Measurements from ENCODE around the gene DEAF1.

DEAF1 gene

DNA sequence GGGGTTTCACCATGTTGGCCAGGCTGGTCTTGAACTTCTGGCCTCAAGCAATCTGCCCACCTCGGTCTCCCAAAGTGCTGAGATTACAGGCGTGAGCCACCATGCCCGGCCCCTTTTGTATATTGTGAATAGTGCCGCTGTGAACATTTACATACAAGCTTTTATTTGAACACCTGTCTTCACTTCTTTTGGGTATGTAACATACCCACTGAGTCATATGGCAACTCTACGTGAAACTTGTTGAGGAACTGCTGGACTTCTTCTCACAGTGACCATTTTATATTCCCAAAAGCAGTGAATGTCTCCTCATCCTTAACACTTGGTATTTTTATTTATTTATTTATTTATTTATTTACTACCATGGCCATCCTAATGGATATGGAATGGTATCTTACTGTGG, 64.2 kb downstream of the DEAF1 start:
- DNase-seq (ENCODE audit: low read depth, low spot score) = no peak
- H3K4me3 ChIP-seq (ENCODE audit: low read length) = no peak overlapping the region
- H3K27me3 ChIP-seq (ENCODE audit: control insufficient read depth, insufficient read depth, low read length) = peaks cover 9% of the 10 kb centered on the region
- H3K9me3 ChIP-seq (ENCODE audit: control insufficient read depth, insufficient read depth, low read length) = no peaks in the 10 kb centered on the region
- H3K36me3 ChIP-seq (ENCODE audit: control insufficient read depth, insufficient read depth, low read length) = no peaks in the 10 kb centered on the region
- no CpG with 5 or more reads among the region's 5 CpGs for WGBS (ENCODE audit: insufficient coverage, insufficient read length)
- no peak overlapping the region for H3K27ac ChIP-seq (ENCODE audit: low read length)
- no peaks in the 10 kb centered on the region; the same call in 1 of the 2 replicates for H3K4me1 ChIP-seq (ENCODE audit: control insufficient read depth, insufficient read depth, low read length)

DNA sequence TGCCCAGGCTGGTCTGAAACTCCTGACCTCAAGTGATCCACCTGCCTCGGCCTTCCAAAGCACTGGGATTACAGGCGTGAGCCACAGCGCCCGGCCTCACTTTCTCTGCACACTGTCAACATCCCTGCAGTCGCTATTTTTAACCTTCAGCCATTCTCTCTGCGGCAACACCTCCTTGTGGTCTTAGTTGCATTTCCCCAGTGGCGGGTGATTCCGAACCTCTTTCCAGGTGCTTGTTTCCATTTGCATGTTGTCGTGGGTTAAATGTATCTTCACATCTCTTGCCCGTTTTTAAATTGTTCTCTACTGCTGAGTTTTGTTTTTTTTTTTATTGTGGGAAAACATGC, 65.8 kb downstream of the DEAF1 start:
- no peak for DNase-seq (ENCODE audit: low read depth, low spot score)
- peaks cover 4% of the 10 kb centered on the region for H3K27me3 ChIP-seq (ENCODE audit: control insufficient read depth, insufficient read depth, low read length)
- no CpG with 5 or more reads among the region's 10 CpGs for WGBS (ENCODE audit: insufficient coverage, insufficient read length)
- H3K4me1 ChIP-seq (ENCODE audit: control insufficient read depth, insufficient read depth, low read length) = no peaks in the 10 kb centered on the region
- no peak overlapping the region for H3K4me3 ChIP-seq (ENCODE audit: low read length)
- H3K27ac ChIP-seq (ENCODE audit: low read length) = no peak overlapping the region
- H3K9me3 ChIP-seq (ENCODE audit: control insufficient read depth, insufficient read depth, low read length) = no peaks in the 10 kb centered on the region
- no peaks in the 10 kb centered on the region for H3K36me3 ChIP-seq (ENCODE audit: control insufficient read depth, insufficient read depth, low read length)

DNA sequence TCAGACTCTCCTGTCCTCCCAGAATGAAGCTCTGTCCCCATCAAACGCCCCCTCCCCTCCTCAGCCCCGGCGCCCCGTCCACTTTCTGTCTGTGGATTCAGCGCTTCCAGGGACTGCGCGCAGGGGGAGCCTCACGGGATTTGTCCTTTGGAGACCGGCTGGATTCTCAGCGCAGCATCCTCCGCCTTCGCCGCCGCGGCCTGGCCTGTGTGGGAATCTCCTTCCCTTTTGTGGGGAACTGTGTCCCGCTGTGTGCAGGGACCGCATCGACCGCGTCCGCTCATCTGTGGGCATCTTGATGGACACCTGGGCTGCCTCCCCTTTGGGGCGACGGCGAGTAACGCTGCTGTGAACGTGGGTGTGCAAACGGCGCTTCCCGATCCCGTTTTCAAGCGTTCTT, 67.0 kb downstream of the DEAF1 start:
- Histone ChIP-seq H3K9me3 (ENCODE audit: control insufficient read depth, insufficient read depth, low read length) (no peaks in the 10 kb centered on the region), H3K27me3 (ENCODE audit: control insufficient read depth, insufficient read depth, low read length) (peaks cover 4% of the 10 kb centered on the region), H3K4me3 (ENCODE audit: low read length) (no peak overlapping the region), H3K4me1 (ENCODE audit: control insufficient read depth, insufficient read depth, low read length) (no peaks in the 10 kb centered on the region), H3K36me3 (ENCODE audit: control insufficient read depth, insufficient read depth, low read length) (no peaks in the 10 kb centered on the region), H3K27ac (ENCODE audit: low read length) (no peak overlapping the region)
- no peak for DNase-seq (ENCODE audit: low read depth, low spot score)
- no CpG with 5 or more reads among the region's 31 CpGs for WGBS (ENCODE audit: insufficient coverage, insufficient read length)

DNA sequence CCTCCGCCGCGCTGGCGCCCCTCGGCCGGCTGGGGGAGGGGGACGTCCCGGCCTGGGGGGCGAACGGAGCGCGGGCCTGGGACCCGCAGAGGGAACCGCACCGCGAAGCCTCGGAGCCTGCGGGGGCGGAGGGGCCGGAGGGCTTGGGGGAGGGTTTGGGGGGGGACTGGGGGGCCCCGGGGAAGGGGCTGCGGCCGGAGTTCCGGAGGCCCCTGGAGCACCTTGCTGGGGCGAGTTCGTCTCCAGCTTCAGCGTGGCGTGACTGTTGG, 67.8 kb downstream of the DEAF1 start:
- H3K36me3 ChIP-seq (ENCODE audit: control insufficient read depth, insufficient read depth, low read length) = no peaks in the 10 kb centered on the region
- H3K4me1 ChIP-seq (ENCODE audit: control insufficient read depth, insufficient read depth, low read length) = no peaks in the 10 kb centered on the region
- peaks cover 4% of the 10 kb centered on the region for H3K27me3 ChIP-seq (ENCODE audit: control insufficient read depth, insufficient read depth, low read length)
- no CpG with 5 or more reads among the region's 28 CpGs for WGBS (ENCODE audit: insufficient coverage, insufficient read length)
- DNase-seq (ENCODE audit: low read depth, low spot score) = no peak
- H3K27ac ChIP-seq (ENCODE audit: low read length) = no peak overlapping the region
- H3K4me3 ChIP-seq (ENCODE audit: low read length) = peak overlapping the region; percentile 37; the same call in 1 of the 2 replicates
- H3K9me3 ChIP-seq (ENCODE audit: control insufficient read depth, insufficient read depth, low read length) = no peaks in the 10 kb centered on the region

DNA sequence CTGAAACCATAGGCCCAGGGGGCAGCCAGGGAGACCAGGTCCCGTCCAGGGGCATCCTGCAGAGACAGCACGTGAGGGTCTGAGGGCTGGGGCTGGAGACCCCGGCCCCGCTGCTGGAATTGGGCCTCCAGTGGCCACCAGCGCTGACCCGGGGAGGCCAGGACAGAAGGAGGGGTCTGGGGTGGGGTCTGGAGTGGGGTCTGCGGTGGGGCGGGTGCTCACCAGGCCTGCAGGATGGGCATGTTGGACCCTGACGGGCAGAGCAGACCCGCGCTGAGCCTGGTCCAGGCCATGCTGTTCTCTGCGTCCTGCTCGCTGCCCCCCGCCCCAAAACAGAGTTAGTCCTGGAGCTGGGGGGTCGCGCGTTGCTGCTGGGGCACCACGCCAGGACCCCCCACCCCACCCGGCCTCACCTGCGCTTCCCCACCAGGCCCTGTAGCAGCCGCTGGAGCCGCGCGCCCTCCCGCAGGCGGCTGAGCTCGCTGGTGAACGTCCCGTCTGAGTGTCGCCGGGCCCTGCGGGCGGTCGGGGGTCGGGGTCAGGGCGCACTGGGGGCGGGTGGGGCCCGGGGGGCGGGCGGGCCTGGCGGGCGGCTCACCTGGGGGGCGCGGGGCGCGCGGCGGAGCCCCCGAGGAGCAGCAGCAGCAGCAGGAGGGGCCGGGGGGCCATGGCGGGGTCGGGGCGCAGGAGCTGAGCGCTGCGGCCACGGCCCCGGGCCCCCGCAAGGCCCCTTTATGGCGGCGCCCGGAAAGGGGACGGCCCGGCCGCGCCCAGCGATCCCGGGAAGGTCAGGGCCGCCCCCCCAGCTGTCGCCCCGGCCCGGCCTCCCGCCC, 68.3 kb downstream of the DEAF1 start, which contains the start of gene SCT:
Gene SCT, minus strand, starts transcription at position 707 of the 833 bp plus-strand sequence. Its CDS starts 38 bp downstream, at position 669.
- DNase-seq (ENCODE audit: low read depth, low spot score) = no peak
- H3K27ac ChIP-seq (ENCODE audit: low read length) = no peak within 1 kb of the TSS
- no CpG with 5 or more reads among the region's 72 CpGs for WGBS (ENCODE audit: insufficient coverage, insufficient read length)
- no peaks in the 10 kb centered on the region for H3K9me3 ChIP-seq (ENCODE audit: control insufficient read depth, insufficient read depth, low read length)
- H3K36me3 ChIP-seq (ENCODE audit: control insufficient read depth, insufficient read depth, low read length) = no peaks in the 10 kb centered on the region
- peak within 1 kb of the TSS; percentile 37; the same call in 1 of the 2 replicates for H3K4me3 ChIP-seq (ENCODE audit: low read length)
- H3K4me1 ChIP-seq (ENCODE audit: control insufficient read depth, insufficient read depth, low read length) = no peaks in the 10 kb centered on the region
- peaks cover 4% of the 10 kb centered on the region for H3K27me3 ChIP-seq (ENCODE audit: control insufficient read depth, insufficient read depth, low read length)

DNA sequence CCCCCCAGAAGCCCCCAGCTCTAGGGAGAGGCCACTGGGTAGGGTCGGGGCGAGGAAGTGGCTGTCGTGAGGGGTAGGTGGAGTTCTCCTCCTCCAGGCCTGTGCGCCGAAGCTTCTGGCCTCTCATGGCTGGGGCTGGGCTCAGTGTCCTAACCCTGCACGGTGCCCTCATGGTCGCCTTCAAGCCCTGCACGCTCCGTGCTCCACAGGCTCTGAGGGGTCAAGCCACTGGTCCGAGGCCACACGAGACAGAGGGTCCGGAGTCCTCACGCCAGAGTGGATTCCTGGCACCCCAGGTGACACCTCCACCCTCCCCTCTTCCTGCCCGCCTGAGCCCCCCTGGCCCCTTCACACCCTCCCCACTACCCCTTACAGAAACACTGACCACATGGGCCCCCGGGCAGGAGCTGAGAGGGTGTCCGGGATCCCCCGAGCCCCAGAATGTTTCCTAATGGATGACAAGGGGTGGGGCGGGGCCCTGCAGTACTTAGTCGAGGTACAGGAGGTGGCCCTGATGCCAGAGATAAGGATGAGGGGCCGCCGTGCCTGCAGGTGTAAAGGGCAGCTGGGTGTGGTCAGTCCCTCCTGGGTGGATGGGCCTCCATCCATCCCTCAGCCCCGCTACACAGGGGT, 69.3 kb downstream of the DEAF1 start:
- no peak for DNase-seq (ENCODE audit: low read depth, low spot score)
- no CpG with 5 or more reads among the region's 22 CpGs for WGBS (ENCODE audit: insufficient coverage, insufficient read length)
- no peaks in the 10 kb centered on the region for H3K9me3 ChIP-seq (ENCODE audit: control insufficient read depth, insufficient read depth, low read length)
- no peak overlapping the region for H3K27ac ChIP-seq (ENCODE audit: low read length)
- no peaks in the 10 kb centered on the region for H3K4me1 ChIP-seq (ENCODE audit: control insufficient read depth, insufficient read depth, low read length)
- H3K27me3 ChIP-seq (ENCODE audit: control insufficient read depth, insufficient read depth, low read length) = peaks cover 4% of the 10 kb centered on the region
- no peak overlapping the region for H3K4me3 ChIP-seq (ENCODE audit: low read length)
- no peaks in the 10 kb centered on the region for H3K36me3 ChIP-seq (ENCODE audit: control insufficient read depth, insufficient read depth, low read length)

DNA sequence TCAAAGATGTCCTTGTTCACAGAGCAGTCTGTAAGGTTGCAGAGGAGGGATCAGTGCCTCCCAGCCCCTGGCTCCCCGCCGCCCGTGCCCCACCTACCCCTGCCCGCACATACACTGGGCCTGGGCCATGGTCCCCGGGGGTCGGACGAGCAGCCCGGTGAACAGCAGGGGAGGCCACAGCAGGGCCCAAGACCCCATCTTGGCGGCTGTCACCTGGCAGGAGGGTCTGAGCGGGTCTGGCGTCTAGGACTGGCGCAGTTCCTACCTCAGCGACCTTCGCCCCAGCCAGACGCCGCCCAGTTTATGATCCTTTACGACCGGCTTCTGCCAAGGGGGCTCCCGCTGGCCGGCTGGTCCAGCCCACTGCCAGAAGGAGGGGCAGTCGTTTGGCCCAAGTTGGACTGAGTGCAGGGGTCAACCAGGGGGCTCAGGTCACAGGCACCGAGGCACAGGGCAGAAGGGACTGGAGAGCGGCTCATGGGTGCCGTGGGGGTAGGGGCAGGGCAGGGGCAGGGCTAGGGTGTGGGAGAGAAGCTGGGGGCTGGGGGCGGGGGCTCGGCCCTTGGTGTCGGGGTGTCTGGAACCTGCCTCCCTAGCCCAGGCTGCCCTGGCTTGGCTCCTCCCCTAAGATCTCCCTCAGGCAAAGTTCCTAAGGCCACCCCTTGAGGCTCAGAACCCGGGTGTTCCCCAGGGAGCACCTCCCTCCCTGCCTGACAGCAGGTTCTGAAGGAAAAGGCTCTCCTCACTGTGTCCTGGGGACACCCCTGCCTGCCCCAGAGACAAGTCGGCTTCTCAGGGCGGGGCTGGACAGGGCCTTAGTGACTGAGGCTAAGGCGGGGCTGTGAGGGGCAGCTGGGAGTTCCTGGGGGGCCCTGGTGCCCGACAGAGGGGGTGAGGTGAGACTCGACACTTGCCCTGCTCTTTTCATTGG, 70.1 kb downstream of the DEAF1 start, which contains the start of gene CDHR5:
Gene CDHR5, minus strand, starts transcription at position 251 of the 931 bp plus-strand sequence. Its CDS starts 53 bp downstream, at position 198.
- no peak for DNase-seq (ENCODE audit: low read depth, low spot score)
- peaks cover 4% of the 10 kb centered on the region for H3K27me3 ChIP-seq (ENCODE audit: control insufficient read depth, insufficient read depth, low read length)
- no peaks in the 10 kb centered on the region for H3K4me1 ChIP-seq (ENCODE audit: control insufficient read depth, insufficient read depth, low read length)
- H3K9me3 ChIP-seq (ENCODE audit: control insufficient read depth, insufficient read depth, low read length) = no peaks in the 10 kb centered on the region
- no peaks in the 10 kb centered on the region for H3K36me3 ChIP-seq (ENCODE audit: control insufficient read depth, insufficient read depth, low read length)
- no peak within 1 kb of the TSS for H3K27ac ChIP-seq (ENCODE audit: low read length)
- H3K4me3 ChIP-seq (ENCODE audit: low read length) = no peak within 1 kb of the TSS
- no CpG with 5 or more reads among the region's 33 CpGs for WGBS (ENCODE audit: insufficient coverage, insufficient read length)

DNA sequence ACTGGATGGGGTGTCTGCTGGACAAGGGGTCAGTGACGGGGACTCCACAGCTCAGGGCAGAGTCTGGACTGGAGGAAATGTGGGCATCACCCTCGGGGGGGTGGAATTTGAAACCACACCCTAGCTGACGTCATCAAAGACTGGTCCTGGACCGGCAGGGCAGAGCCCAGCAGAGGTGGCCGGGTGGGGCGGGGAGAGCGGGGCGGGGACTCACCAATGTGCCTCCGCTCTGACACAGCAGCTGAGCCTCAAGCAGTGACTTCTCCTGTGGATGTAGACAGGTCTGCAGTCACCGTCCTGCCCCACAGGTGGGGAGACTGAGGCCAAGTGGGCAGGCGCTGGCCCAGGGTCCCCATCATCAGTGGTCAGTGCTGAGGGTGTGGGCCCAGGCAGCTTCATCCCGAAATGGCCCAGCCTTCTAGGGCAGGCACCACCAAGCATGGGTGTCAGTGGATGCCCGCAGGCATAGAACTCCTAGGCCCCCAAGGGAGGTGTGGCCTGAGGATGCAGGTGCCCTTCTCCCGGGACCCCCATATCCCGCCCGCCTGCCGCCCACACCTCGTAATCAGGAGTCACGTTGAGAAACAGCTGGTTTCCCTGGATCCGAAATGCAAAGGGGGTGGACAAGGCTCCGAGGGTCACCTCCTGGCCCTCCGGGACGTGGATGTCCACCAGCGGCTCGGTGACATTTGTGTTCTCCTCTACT, 70.9 kb downstream of the DEAF1 start:
- no CpG with 5 or more reads among the region's 25 CpGs for WGBS (ENCODE audit: insufficient coverage, insufficient read length)
- DNase-seq (ENCODE audit: low read depth, low spot score) = no peak

DNA sequence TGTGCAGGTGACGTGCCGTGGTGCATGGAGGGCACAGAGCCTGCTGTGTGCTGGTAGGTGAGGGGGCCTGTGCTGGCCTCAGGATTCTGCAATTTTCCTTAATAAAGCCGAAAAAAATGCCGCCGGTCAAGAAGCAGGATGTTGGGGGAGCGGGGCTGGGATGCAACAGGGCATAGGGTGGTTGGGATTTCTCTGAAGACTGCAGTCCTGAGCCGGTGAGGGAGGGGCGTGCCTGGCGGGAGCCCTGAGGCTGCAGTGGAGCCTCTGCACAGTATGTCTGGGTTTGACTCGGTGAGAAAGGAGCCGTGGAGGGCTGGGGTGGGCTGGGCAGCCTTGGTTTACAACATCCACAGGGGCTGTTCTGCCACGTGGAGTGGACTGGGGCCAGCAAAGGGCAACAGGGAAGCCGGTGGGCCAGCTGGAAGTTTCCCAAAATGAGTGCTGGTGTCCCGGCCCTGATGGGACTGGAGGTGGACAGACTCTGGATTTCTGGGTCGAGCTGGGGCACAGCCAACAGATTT, 71.6 kb downstream of the DEAF1 start:
- no peak overlapping the region for H3K27ac ChIP-seq (ENCODE audit: low read length)
- no peaks in the 10 kb centered on the region for H3K36me3 ChIP-seq (ENCODE audit: control insufficient read depth, insufficient read depth, low read length)
- no peak for DNase-seq (ENCODE audit: low read depth, low spot score)
- WGBS (ENCODE audit: insufficient coverage, insufficient read length) = no CpG with 5 or more reads among the region's 15 CpGs
- peaks cover 4% of the 10 kb centered on the region for H3K27me3 ChIP-seq (ENCODE audit: control insufficient read depth, insufficient read depth, low read length)
- H3K4me3 ChIP-seq (ENCODE audit: low read length) = no peak overlapping the region
- H3K4me1 ChIP-seq (ENCODE audit: control insufficient read depth, insufficient read depth, low read length) = no peaks in the 10 kb centered on the region
- no peaks in the 10 kb centered on the region for H3K9me3 ChIP-seq (ENCODE audit: control insufficient read depth, insufficient read depth, low read length)

More for the DNA sequence above, 70.9 kb downstream of the DEAF1 start:
- Histone ChIP-seq H3K9me3 (ENCODE audit: control insufficient read depth, insufficient read depth, low read length) (no peaks in the 10 kb centered on the region), H3K4me3 (ENCODE audit: low read length) (no peak overlapping the region), H3K4me1 (ENCODE audit: control insufficient read depth, insufficient read depth, low read length) (no peaks in the 10 kb centered on the region), H3K27me3 (ENCODE audit: control insufficient read depth, insufficient read depth, low read length) (peaks cover 4% of the 10 kb centered on the region), H3K36me3 (ENCODE audit: control insufficient read depth, insufficient read depth, low read length) (no peaks in the 10 kb centered on the region), H3K27ac (ENCODE audit: low read length) (no peak overlapping the region)
